ENCODE results near the gene PEAK1.

DNA sequence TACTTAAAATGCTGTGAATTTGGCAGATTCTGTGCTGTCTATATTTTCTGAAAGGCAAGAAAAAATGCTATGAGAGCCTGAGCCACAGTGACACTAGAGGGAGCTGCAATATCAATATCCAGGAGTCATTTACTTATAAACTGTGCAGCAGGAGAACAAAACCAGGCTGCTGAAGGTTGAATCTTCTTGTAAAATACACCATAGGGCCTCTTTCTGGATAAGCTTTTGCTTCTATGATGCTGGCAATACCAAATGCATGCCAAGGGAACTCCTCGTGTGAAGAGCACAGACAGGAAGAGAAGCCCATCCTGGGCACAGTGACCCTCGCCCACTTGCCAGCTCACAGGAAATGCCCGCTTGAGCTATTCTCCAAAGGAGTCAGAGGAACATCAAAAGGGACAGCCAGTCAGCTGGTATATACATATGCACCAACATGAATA, 301.0 kb downstream of the PEAK1 start:
- TF ChIP-seq RFX5 (IDR thresholded peaks at IDR 0.05; ENCODE audit: low read depth, low read length) (no peak), BHLHE40 (IDR thresholded peaks at IDR 0.05; ENCODE audit: low read length) (no peak), POLR2A (conservative IDR thresholded peaks at IDR 0.05) (no peak), MTF1 (CRISPR knock-in tag; IDR thresholded peaks at IDR 0.05; ENCODE audit: borderline replicate concordance) (no peak), SP1 (CRISPR knock-in tag; IDR thresholded peaks at IDR 0.05) (no peak), MXI1 (IDR thresholded peaks at IDR 0.05; ENCODE audit: low read depth, low read length) (no peak), TAF7 (tag; IDR thresholded peaks at IDR 0.05) (no peak), MCM7 (IDR thresholded peaks at IDR 0.05) (no peak), GABPB1 (CRISPR knock-in tag; IDR thresholded peaks at IDR 0.05) (no peak), CBX1 (IDR thresholded peaks at IDR 0.05; ENCODE audit: low read depth) (no peak), HDAC2 (IDR thresholded peaks at IDR 0.05) (no peak)
- TF ChIP-seq, protein P1, sequence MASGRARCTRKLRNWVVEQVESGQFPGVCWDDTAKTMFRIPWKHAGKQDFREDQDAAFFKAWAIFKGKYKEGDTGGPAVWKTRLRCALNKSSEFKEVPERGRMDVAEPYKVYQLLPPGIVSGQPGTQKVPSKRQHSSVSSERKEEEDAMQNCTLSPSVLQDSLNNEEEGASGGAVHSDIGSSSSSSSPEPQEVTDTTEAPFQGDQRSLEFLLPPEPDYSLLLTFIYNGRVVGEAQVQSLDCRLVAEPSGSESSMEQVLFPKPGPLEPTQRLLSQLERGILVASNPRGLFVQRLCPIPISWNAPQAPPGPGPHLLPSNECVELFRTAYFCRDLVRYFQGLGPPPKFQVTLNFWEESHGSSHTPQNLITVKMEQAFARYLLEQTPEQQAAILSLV (tag; IDR thresholded peaks at IDR 0.05): no peak
- TF ChIP-seq, protein P2, sequence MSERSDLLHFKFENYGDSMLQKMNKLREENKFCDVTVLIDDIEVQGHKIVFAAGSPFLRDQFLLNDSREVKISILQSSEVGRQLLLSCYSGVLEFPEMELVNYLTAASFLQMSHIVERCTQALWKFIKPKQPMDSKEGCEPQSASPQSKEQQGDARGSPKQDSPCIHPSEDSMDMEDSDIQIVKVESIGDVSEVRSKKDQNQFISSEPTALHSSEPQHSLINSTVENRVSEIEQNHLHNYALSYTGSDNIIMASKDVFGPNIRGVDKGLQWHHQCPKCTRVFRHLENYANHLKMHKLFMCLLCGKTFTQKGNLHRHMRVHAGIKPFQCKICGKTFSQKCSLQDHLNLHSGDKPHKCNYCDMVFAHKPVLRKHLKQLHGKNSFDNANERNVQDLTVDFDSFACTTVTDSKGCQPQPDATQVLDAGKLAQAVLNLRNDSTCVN (CRISPR knock-in tag; IDR thresholded peaks at IDR 0.05): no peak

All from K562 (cell line).